Transverse colon (tissue), 4 donors: ENCODE results near the gene LRP10. TPM values are rescaled to one million over a fixed set of nuclear protein-coding genes. Genes with fewer than 3 reads are reported as not detected.

Source experiments
- DNase-seq: peaks from one replicate; pipeline ENCODE4 v3.0.0-alpha.2; 2019
- H3K27ac ChIP-seq, 4 donors: fragments of 200-600 bp; sonication (generic); 2 replicates each; pipeline ENCODE4 v1.5.1; 2016 to 2018; ENCODE audit warnings: inconsistent platforms in 4 of 4
- H3K27me3 ChIP-seq: fragments of 200-600 bp; sonication (generic); 2 replicates; pipeline ENCODE4 v1.5.1; 2017; ENCODE audit warnings: inconsistent platforms
- H3K36me3 ChIP-seq, 4 donors: fragments of 200-600 bp; sonication (generic); 2 replicates each; pipeline ENCODE4 v1.5.1; 2017 to 2019; ENCODE audit warnings: inconsistent platforms in 4 of 4
- H3K4me1 ChIP-seq, 4 donors: fragments of 200-600 bp; sonication (generic); 2 replicates each; pipeline ENCODE4 v1.5.1; 2017 to 2020; ENCODE audit warnings: inconsistent platforms in 4 of 4
- H3K4me3 ChIP-seq, 4 donors: fragments of 200-600 bp; sonication (generic); 1 replicate in 1 of 4; 2 replicates in 3 of 4; pipeline versions ENCODE4 v1.5.1 to v1.6.1; 2017 to 2019; ENCODE audit warnings: inconsistent platforms in 4 of 4
- H3K9me3 ChIP-seq, 2 donors: fragments of 200-600 bp; sonication (generic); 2 replicates each; pipeline ENCODE4 v1.5.1; 2017 to 2019; ENCODE audit warnings: inconsistent platforms in 2 of 2
- EP300 ChIP-seq: sonication (generic); formaldehyde crosslinking; IDR thresholded peaks from one replicate; pipeline ENCODE4 v1.6.1; 2017; ENCODE audit warnings: antibody characterized with exemption, low read depth
- POLR2A ChIP-seq: fragments of 450-650 bp; IDR thresholded peaks from one replicate; pipeline ENCODE4 v1.6.1; 2016; ENCODE audit warnings: antibody characterized with exemption, mild to moderate bottlenecking, moderate library complexity
- POLR2AphosphoS5 ChIP-seq, 3 donors: sonication (generic); formaldehyde crosslinking; IDR thresholded peaks; one replicate each; pipeline ENCODE4 v1.6.1; 2016; ENCODE audit warnings: antibody characterized with exemption in 3 of 3
- WGBS, 2 donors: methylation state at CpG; one replicate each; pipeline ENCODE4 v1.1.5; 2018; ENCODE audit warnings: low coverage in 1 of 2; 5-methylcytosine and 5-hydroxymethylcytosine counted together
- in situ Hi-C, 4 donors: fragments of 200-750 bp; cut with MboI; loops; one replicate each; pipeline versions ENCODE4 v1.15.0 to v1.15.1; 2017; ENCODE audit warnings: low sequenced_read_pairs in 3 of 4, low pct_ligation_motif_present in 1 of 4, low pct_unique_long_range_greater_than_20kb in 1 of 4
- intact Hi-C: fragments of 100-400 bp; cut with DNase I; formaldehyde crosslinking; loops from one replicate; pipeline ENCODE4 v1.15.1; 2023; ENCODE audit warnings: low total_unique reads
- total RNA-seq, 4 donors: library from RNA; depleted of rRNA; stranded (reverse); fragments of >200 nt; gene quantifications; one replicate each; pipeline ENCODE4 v1.1.0, GENCODE V29; 2016
- TF ChIP-seq, protein P1 (sequence below), 5 experiments: fragments of 200-600 bp in 3 of 5; fragments of 450-650 bp in 2 of 5; sonication (generic) in 3 of 5; IDR thresholded peaks; 1 replicate in 2 of 5; 2 replicates in 3 of 5; pipeline ENCODE4 v1.5.1; 2016 to 2017; ENCODE audit warnings: antibody characterized with exemption in 5 of 5, inconsistent platforms in 3 of 5, mild to moderate bottlenecking in 2 of 5, moderate library complexity in 1 of 5

LRP10 gene
- total RNA-seq, 4 donors from 2014 or later = 88.8 to 232 (median 180) TPM

DNA sequence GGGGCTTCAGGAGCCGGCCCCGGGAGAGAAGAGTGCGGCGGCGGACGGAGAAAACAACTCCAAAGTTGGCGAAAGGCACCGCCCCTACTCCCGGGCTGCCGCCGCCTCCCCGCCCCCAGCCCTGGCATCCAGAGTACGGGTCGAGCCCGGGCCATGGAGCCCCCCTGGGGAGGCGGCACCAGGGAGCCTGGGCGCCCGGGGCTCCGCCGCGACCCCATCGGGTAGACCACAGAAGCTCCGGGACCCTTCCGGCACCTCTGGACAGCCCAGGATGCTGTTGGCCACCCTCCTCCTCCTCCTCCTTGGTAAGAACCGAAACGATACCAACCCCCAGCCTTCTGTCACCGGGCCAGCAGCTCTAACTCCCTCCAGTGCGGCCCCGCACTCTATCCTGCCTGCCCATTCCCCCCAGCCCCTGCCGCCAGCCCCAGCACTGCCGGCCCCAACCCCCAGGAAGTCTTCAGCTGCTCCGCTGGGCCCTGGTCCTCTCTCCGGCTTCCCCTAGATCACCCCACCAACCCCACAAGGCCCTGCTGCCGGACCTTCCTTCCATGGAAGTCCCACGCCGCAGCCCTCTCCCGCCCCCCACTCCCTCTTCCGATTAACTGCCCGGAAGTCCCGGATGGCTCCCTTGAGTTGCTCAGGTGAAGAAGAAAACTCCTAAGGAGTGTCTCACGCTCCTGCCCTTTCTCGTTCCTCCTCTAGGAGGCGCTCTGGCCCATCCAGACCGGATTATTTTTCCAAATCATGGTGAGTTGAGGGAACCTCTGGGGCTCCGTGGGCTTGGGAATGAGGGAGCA lies 693 bp downstream of the LRP10 start:
- WGBS, 2 donors = 1% methylated on average over 24 of the region's 45 CpGs; no CpG with 5 or more reads in 1 of the 2 donors
- Histone ChIP-seq H3K4me1 (peaks cover 19 to 29% (median 23%) of the 10 kb centered on the region in 4 donors), H3K4me3 (peak overlapping the region; percentile 61 to 89 (median 74)), H3K27ac (peak overlapping the region; percentile 94 to 99 (median 98)), H3K36me3 (peaks cover 0 to 37% (median 22%) of the 10 kb centered on the region in 4 donors), H3K27me3 (no peaks in the 10 kb centered on the region), H3K9me3 (no peaks in the 10 kb centered on the region)
- intact Hi-C loops (loop anchor here (5.0 kb wide), 1 partner anchor 45 kb away; the partner anchor contains the start of gene RBM23), in situ Hi-C loops (loop anchor here in 2 of 4 donors (25.0 kb wide), 1 partner anchor 310 kb away; no protein-coding TSS in a partner anchor)
- DNase-seq = peak; percentile 92
- no peak for TF ChIP-seq EP300
- peak; percentile 50 to 73 (median 64) for TF ChIP-seq POLR2AphosphoS5 (IDR thresholded peaks at IDR 0.05)
- TF ChIP-seq, protein P1, sequence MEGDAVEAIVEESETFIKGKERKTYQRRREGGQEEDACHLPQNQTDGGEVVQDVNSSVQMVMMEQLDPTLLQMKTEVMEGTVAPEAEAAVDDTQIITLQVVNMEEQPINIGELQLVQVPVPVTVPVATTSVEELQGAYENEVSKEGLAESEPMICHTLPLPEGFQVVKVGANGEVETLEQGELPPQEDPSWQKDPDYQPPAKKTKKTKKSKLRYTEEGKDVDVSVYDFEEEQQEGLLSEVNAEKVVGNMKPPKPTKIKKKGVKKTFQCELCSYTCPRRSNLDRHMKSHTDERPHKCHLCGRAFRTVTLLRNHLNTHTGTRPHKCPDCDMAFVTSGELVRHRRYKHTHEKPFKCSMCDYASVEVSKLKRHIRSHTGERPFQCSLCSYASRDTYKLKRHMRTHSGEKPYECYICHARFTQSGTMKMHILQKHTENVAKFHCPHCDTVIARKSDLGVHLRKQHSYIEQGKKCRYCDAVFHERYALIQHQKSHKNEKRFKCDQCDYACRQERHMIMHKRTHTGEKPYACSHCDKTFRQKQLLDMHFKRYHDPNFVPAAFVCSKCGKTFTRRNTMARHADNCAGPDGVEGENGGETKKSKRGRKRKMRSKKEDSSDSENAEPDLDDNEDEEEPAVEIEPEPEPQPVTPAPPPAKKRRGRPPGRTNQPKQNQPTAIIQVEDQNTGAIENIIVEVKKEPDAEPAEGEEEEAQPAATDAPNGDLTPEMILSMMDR (IDR thresholded peaks at IDR 0.05) = peak; percentile 92 to 99 (median 97)
- peak; percentile 23 for TF ChIP-seq POLR2A

DNA sequence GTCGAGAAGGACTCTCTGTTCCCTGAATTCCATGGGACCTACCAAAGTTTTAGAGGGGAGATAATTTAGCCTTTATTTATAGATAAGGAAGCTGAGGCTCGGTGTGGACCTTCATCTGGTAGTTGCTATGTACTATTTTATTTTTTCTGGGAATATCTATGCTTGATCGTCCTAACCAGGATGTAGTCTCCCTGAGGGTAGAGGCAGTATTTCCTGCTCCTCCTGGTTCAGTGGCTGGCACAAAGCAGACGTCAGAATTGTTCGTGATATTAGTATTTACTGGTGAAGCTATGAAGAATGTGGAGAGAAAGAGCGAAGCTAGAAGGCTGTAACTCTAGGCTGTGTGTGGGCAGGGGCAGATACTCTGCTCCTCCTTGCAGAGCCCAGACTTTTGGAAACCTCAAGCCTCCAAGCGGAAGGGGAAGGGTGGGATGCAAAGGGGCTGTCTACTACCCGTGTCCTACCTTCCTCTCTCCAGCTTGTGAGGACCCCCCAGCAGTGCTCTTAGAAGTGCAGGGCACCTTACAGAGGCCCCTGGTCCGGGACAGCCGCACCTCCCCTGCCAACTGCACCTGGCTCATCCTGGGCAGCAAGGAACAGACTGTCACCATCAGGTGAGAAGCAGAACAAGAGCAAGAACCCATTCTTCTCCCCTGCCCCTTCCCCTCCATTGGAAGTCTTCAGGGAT lies 1.4 kb downstream of the LRP10 start:
- Histone ChIP-seq H3K27me3 (no peaks in the 10 kb centered on the region), H3K9me3 (no peaks in the 10 kb centered on the region), H3K27ac (peak overlapping the region; percentile 94 to 99 (median 98)), H3K4me1 (peaks cover 19 to 29% (median 23%) of the 10 kb centered on the region in 4 donors), H3K4me3 (peak overlapping the region; percentile 61 to 89 (median 74)), H3K36me3 (peaks cover 0 to 45% (median 25%) of the 10 kb centered on the region in 4 donors)
- intact Hi-C loops = loop anchor here (5.0 kb wide), 1 partner anchor 44 kb away; the partner anchor contains the start of gene RBM23
- in situ Hi-C loops = loop anchor here in 2 of 4 donors (25.0 kb wide), 1 partner anchor 311 kb away; no protein-coding TSS in a partner anchor
- WGBS, 2 donors = 36 to 68% methylated on average over 6 to 10 of the region's 10 CpGs
- no peak for DNase-seq
- TF ChIP-seq POLR2A = no peak
- TF ChIP-seq, protein P1 (IDR thresholded peaks at IDR 0.05) = peak in 2 of 5 experiments; percentile 17 to 39

DNA sequence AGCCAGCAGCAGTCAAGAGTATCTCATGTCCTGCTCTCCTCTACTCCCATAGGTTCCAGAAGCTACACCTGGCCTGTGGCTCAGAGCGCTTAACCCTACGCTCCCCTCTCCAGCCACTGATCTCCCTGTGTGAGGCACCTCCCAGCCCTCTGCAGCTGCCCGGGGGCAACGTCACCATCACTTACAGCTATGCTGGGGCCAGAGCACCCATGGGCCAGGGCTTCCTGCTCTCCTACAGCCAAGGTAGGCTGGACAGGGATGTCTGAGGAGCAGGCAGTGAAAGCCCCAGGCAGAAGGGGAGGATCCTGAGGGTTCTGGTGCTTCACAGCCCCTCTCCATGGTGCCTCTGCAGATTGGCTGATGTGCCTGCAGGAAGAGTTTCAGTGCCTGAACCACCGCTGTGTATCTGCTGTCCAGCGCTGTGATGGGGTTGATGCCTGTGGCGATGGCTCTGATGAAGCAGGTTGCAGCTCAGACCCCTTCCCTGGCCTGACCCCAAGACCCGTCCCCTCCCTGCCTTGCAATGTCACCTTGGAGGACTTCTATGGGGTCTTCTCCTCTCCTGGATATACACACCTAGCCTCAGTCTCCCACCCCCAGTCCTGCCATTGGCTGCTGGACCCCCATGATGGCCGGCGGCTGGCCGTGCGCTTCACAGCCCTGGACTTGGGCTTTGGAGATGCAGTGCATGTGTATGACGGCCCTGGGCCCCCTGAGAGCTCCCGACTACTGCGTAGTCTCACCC lies 3.6 kb downstream of the LRP10 start:
- intact Hi-C loops = no loop called here
- peaks cover 0 to 52% (median 28%) of the 10 kb centered on the region in 4 donors for H3K36me3 ChIP-seq
- peaks cover 15 to 24% (median 20%) of the 10 kb centered on the region in 4 donors for H3K4me1 ChIP-seq
- no peak overlapping the region for H3K27ac ChIP-seq
- H3K27me3 ChIP-seq = no peaks in the 10 kb centered on the region
- WGBS, 2 donors = 96% methylated on average over 15 of the region's 15 CpGs; no CpG with 5 or more reads in 1 of the 2 donors
- no peak for TF ChIP-seq EP300
- no peak for TF ChIP-seq POLR2AphosphoS5 (IDR thresholded peaks at IDR 0.05)
- no peak for TF ChIP-seq POLR2A
- TF ChIP-seq, protein P1 (IDR thresholded peaks at IDR 0.05) = no peak
- H3K9me3 ChIP-seq = no peaks in the 10 kb centered on the region
- in situ Hi-C loops = no loop called here
- H3K4me3 ChIP-seq = no peak overlapping the region
- no peak for DNase-seq
